Activated CD8-positive, alpha-beta memory T cell treated with anti-CD3 and anti-CD28 coated beads for 24 hours (primary cell): ENCODE measurements around the gene MMRN1.

Source experiments
- DNase-seq: peaks from one replicate; pipeline ENCODE4 v3.0.0-alpha.2; 2020

Gene MMRN1, protein sequence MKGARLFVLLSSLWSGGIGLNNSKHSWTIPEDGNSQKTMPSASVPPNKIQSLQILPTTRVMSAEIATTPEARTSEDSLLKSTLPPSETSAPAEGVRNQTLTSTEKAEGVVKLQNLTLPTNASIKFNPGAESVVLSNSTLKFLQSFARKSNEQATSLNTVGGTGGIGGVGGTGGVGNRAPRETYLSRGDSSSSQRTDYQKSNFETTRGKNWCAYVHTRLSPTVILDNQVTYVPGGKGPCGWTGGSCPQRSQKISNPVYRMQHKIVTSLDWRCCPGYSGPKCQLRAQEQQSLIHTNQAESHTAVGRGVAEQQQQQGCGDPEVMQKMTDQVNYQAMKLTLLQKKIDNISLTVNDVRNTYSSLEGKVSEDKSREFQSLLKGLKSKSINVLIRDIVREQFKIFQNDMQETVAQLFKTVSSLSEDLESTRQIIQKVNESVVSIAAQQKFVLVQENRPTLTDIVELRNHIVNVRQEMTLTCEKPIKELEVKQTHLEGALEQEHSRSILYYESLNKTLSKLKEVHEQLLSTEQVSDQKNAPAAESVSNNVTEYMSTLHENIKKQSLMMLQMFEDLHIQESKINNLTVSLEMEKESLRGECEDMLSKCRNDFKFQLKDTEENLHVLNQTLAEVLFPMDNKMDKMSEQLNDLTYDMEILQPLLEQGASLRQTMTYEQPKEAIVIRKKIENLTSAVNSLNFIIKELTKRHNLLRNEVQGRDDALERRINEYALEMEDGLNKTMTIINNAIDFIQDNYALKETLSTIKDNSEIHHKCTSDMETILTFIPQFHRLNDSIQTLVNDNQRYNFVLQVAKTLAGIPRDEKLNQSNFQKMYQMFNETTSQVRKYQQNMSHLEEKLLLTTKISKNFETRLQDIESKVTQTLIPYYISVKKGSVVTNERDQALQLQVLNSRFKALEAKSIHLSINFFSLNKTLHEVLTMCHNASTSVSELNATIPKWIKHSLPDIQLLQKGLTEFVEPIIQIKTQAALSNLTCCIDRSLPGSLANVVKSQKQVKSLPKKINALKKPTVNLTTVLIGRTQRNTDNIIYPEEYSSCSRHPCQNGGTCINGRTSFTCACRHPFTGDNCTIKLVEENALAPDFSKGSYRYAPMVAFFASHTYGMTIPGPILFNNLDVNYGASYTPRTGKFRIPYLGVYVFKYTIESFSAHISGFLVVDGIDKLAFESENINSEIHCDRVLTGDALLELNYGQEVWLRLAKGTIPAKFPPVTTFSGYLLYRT

DNA sequence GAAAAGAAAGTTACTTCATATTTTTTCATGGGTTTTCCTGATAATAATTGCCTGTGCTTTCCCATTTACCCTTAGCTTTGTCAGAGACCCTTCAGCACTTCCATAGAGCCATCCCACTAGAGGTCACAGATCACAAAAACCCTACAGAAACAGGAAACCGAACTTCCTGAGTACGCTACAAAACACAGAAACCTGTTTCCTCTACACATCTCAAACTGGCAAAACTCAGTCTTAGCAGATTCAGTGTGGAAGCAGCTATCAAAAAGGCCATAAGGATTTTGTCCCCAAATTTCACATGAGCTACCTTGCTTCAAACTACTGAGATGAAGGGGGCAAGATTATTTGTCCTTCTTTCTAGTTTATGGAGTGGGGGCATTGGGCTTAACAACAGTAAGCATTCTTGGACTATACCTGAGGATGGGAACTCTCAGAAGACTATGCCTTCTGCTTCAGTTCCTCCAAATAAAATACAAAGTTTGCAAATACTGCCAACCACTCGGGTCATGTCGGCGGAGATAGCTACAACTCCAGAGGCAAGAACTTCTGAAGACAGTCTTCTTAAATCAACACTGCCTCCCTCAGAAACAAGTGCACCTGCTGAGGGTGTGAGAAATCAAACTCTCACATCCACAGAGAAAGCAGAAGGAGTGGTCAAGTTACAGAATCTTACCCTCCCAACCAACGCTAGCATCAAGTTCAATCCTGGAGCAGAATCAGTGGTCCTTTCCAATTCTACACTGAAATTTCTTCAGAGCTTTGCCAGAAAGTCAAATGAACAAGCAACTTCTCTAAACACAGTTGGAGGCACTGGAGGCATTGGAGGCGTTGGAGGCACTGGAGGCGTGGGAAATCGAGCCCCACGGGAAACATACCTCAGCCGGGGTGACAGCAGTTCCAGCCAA is at the start of gene MMRN1:
TSS of gene MMRN1 (plus strand) at position 206 of the 902 bp plus-strand sequence. CDS start at position 324, 118 bp downstream.
- DNase-seq = no peak

DNA sequence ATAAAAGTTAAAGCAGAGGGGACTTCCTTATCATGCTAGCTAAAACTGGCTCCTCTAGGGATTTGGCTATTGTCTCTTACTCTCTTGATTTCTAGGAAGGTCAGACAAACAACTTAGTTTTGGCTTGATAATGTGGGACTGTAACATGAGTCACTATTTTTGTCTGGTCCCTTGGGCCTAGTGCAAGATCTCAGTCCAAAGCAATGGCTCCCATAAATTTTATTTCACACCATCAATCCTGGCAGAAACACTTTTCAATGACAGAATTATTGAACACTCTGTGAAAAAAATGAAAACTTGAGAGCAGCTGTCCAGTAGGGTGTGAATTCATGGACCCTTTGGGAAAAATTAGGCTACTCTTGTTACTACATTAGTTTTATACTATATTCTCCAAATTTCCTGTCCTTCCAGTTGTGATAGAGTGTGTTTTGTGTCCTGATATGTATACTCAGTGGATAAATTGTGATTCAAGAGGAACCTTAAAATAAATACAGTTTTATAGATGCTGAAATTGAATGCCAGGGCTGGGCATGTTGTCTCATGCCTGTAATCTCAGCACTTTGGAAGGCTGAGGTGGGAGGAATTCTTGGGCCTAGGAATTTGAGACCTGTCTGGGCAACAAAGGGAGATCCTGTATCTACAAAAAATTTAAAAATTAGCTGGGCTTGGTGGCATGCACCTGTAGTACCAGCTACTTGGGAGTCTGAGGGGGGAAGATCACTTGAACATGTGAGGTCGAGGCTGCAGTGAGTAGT is 46.9 kb upstream of the MMRN1 start:
- DNase-seq = no peak

DNA sequence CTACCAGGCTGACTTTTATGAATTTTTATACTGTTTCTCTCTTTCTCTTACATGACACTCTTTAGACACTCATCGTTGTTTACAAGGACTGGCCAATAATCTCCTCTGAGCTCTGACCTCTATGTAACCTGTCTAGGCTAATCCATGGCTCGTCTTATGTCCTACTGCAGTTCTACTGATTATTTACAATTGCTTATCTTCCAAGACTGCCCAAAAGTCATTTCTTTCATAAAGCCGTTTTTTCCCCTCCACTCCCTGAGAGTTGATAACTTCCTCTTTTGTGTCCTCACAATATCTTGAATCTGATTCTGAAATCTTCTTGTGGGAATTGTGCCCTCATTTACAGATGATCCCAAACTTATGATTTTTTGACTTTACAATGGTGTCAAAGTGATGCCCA is 39.4 kb upstream of the MMRN1 start:
- DNase-seq = no peak

DNA sequence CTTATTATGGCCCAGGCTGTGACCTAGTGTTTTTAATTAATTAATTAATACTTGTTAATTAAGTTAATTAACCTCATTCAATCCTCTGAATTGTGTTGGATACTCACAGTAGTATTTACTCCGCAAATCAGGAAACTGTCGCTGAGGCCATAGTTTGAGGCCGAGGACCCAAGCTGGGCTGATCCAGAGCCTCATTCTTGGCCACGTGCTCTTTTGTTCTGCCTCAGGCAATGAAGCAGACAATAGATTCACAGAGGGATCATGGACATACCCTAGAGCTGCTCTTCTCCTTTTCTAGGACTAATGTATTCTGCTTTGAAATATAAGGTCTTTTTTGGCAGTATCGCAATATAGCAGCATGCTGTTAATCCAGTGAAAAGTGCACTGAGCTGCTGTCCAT is 33.7 kb upstream of the MMRN1 start:
- DNase-seq = no peak

DNA sequence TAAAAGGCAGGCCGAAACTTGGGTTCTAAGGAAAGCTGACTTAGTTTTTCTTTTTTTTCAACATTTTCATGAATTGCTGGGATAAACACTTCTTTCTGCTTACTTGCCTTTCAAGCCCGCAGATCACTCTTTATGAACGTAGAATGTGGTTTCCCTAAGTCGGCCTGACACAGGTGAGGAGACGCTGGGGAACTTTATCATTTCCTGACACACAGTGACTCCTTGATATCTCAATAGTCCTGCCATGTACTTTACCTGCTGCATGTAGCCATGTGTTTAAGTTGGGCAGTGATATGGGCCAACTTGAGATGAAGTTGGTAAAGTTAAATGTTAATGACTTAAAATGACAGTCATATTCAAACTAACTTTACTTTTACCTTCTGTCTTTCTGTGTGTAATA is 31.1 kb upstream of the MMRN1 start:
- no peak for DNase-seq

DNA sequence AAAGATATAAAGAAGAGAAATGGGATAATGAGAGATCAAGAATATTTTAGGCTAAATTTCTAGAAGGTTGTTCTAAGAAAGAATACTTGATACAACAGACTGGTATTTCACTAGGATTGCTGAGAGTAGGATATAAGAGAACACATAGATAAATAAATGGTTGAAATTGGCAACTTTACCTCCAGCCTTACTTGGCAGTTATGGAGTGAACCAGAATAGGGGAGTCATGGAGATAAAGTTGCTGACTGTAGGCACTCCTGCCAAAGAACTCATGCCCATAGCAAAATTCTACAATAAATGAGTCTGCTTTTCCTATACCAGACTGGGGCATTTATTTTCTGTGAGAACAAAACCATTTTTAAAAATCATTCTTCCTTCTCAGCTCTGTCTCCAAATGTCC is 26.4 kb upstream of the MMRN1 start:
- no peak for DNase-seq

DNA sequence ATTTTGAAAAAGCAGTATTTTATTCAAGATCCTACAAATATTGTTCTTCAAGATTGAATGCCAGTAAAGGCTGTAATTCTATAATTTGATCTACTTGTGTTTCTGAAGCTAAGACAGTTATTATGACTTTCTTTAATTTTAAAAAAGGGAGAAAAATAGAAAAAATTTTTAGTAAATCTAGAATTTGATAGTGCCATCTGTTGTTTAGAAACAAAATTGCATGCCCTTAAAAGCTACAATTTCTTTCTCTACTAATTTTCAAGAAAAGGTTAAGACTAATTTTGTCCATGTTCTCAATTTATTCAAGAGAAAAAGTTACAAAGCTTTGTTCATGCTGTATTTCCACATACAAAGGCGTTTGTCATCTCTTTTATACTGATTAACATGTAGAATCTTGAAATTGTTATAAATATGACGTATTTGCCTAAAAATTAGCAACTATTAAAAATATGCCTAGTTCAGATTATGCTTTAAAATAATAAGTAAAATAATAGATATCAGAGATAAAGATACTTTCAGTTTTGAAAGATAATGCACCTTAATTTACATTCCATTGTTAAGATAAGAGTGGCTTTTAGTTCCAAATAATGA is 25.6 kb upstream of the MMRN1 start:
- no peak for DNase-seq

DNA sequence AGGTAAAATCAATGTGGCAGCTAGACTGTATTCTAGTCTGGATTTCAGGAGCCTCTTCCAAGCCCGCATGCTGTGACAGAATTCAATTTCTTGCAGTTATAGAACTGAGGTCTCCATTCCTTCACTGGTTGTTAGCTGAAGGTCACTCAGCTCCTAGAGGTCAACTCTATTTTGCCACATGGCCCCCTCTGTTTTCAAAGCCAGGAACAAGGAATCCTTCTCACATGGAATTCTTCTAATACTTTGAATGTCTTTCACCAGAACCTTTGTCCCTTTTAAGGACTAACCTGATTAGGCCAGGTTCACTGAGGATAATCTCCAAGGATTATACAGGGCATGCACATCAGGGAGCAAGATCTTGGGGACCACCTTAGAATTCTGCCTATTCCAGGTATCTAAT is 23.4 kb upstream of the MMRN1 start:
- no peak for DNase-seq

DNA sequence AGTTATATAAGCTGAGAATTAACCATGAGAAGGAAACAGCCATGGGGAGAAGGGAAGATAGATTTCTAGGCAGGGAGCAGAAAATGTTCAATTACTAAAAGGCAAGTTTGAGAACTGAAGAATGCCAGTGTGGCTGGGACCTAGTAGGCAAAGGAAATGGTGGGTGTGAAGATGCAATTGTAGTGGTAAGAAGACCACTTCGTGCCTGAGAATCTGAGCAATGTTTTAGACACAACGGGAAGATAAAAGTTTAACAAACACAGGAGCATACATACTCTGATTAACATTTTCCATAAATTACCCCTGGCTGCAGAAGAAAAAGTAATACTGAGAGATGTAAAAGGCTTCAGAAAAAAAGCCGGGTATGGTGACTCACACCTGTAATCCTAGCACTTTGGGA is 18.1 kb upstream of the MMRN1 start:
- DNase-seq = no peak

DNA sequence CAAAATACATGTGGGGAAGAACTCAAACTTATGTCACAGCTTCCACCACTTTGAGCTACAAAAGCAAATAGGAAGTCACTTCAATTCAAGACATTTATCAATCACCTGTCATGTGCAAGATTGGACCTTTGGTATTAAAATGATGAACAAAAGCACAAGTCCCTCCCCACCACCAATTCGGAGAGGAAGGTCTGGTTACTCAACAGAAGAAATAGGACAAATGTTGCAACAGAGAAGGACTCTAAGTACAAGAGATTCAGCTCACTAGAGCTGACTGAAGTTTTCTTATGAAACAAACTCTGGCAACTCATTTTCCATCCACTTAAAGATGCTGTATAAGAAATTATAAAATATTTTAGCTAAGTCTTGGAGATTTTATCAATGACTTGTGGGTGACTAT is 16.0 kb upstream of the MMRN1 start:
- no peak for DNase-seq

DNA sequence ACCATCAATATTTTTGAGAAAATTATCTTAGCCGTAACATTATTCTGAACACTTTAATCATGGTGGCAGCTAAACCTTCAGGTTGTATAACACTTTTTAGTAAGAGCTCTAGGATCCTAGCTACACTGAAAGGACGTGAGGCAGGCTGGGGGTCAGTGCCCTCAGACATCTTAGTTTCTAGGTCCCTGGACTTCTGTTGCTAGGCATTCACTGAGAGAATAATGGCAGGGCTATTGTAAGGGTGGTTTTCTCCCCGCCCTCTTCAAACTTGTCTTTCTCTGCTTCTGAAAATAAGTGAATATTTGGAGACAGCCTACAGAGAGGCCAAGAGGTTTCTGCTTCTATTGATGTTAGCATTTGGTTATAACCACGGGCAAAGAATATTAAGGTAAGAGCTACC is 15.4 kb upstream of the MMRN1 start:
- DNase-seq = no peak

DNA sequence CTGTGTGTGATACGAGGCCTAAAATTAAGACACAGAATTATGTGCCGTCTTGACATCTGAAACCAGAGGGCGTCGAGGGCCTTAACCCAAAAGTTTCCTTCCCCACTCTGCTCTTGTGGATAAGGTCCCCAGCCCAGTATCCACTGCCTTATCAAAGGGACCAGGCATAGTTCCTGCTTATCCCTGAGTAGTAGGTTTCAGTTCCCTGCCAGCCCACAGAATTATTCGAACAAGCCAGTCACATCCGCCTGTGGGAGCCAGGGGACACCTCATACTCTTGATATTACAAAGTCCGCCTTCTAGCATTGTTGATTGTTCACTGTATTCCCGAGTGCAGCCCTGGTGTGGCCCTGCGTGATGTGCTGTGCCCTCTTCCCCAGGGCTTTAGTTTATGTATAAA is 5.4 kb upstream of the MMRN1 start:
- DNase-seq = no peak

DNA sequence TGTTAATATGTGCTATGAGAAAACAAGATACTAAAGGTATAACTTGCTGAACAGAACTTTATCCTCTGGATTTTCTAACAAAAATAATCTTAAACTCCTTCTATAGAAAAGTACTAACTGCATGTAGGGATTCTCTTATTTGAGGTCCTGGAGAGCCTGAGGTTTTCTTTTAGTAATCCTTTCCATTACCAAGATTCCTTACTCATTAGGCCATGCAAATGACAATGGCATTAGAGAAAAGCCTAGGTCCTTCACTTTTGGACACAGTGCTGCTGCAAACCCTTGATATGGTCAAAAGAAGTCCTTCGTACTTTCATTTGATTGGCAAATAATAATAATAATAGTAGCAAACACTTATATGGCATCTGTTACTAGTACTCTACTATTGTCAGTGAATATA is 3.2 kb downstream of the MMRN1 start:
- no peak for DNase-seq

DNA sequence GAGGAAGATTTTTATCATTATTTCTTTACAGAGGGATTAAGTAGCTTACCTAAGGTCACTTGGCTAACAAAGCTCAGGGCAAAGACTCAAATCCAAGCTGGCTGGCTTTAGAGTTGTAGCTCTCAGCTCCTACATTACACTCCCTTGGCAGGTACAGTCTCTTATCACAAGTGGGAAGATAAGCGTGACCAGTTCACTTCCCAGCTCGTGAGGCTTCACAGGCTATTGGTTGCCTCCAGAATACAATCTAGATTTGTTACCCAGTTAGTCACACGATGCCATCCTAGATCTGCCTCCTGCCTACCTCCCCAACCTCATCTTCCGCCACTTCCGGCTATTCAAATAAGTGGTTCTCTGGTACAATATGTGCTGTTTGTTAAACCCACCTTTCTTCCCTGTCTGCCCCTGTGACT is 3.7 kb downstream of the MMRN1 start:
- DNase-seq = no peak

DNA sequence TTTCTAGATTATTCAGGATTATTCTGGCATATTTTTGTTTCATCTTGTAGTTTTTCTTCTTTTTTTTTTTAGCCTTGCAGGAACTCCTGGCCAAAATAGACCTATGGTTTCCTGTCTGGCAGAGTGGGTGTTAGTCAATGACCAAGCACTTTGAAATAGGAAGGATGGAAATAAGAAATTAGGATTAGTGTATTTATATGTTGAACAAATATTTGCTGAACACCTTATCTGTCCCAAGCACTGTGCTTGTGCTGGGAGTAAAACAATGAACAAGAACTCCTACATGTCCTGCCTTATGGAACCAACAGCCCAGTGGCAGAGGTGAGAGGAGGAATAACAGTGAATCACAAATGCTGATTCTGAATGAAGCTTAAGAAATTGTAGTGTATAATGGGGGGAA is 4.5 kb downstream of the MMRN1 start:
- no peak for DNase-seq

DNA sequence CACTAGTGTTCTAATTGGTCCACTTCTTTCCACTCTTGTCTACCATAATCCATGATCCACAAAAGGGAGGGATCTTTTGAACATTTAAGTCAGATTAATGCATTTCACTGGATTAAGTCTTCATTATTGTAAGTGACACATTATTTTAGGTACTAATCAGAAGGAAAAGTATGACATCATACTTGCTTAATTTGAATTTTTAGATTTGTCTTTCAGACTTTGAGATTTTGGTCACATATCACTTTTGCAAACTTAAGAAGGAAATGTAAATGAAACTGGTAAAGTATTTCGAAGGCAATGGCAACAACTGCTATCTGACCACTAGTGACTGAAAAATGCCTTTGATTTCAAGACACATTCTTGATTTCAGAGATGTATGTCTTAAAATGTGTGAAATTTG is 5.2 kb downstream of the MMRN1 start:
- DNase-seq = no peak

DNA sequence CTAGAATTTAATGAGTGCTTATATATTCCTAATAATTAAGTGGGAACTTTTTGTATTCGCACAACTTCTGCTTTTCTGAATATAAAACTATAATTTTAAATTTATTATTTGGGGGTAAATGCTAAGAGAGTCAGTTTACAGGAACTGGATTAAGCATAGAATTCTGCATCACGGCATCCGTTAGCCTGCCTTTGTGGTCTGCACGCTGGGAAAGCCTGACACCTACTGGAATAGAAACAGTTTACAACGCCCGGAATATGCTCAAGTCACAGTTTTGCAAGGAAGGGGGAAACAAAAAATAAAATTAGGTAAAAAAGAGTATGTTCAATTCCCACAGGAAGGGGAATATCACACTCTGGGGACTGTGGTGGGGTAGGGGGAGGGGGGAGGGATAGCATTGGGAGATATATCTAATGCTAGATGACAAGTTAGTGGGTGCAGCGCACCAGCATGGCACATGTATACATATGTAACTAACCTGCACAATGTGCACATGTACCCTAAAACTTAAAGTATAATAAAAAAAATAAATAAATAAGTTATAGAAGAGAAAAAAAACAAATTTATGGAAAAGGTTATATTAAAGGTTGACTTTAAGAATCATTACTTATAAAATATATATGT is 7.3 kb downstream of the MMRN1 start:
- DNase-seq = peak; percentile 60

DNA sequence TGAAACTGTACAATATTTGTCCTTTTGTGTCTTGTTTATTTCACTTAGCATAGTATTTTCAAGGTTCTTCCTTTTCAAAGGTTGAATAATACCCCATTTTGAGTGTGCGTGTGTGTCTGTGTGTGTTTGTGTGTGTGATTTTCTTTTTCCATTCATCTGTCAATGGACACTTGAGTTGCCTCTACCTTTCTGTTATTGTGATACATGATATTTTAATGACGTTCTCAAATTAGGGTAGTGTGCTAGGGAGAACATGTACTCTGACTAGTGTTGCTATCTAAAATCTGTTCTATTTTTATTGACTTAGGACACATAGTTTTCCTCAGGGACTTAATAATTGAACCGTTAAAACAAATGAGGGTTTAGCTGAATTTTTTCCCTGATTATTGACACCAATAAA is 9.9 kb downstream of the MMRN1 start:
- no peak for DNase-seq

DNA sequence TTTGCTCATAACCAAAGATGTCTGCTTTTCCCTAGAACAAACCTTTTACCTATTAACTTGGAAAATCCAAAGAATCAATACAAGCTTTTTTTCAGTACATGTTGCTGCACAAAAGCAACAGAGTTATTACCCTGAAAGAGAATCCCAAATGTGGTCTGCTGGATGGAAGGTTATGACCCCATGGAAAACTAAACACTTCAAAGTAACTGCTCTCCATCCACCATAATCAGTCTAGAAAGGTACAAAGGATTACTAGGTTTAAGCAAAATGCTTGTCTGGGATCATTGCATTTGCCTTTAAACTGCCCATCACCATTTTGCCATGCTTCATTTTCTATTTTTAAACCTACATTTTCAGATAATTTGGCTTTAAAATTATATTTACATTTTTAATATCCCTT is 11.7 kb downstream of the MMRN1 start:
- DNase-seq = no peak

DNA sequence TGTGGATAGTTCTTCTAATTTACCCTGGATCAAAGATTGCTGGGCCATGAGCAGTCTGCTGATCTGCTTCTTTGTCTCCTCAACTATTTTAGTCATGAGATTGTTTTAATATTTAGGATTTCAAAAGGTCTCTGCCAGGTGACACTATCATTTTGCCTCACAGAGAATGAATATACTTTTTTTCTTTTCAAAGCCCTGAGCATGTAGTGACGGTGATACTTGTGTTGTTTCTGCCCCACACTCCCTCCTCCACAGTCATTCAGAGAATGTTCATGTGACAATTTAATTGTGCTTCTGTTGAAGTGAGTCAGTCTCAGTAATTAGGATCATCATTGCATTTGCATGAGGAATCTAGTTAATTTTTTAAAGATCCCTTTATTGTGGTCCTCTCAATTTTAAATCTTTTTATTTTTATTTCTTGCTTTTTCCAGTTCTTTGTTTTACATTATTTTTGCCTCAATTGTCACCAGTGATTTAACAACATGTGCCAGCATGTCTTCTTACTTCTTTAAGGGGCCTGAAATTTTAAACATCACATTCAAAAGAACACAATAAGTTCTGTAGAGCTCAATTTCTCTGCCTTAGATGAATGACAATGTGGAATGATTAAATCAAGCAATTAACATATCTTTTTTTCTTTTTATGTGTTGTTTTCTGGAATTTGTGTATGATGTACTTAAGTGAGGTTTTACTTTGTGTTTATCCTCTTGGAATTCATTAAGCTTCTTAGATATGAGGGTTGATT is 12.3 kb downstream of the MMRN1 start:
- DNase-seq = no peak
